ENCODE results near the gene BOD1L1. TPM values are rescaled to one million over a fixed set of nuclear protein-coding genes. Genes with fewer than 3 reads are reported as not detected.

The BOD1L1 gene
- total RNA-seq, 8 experiments from 2014 or later, result 32.6 to 157 (median 49.6) TPM

DNA sequence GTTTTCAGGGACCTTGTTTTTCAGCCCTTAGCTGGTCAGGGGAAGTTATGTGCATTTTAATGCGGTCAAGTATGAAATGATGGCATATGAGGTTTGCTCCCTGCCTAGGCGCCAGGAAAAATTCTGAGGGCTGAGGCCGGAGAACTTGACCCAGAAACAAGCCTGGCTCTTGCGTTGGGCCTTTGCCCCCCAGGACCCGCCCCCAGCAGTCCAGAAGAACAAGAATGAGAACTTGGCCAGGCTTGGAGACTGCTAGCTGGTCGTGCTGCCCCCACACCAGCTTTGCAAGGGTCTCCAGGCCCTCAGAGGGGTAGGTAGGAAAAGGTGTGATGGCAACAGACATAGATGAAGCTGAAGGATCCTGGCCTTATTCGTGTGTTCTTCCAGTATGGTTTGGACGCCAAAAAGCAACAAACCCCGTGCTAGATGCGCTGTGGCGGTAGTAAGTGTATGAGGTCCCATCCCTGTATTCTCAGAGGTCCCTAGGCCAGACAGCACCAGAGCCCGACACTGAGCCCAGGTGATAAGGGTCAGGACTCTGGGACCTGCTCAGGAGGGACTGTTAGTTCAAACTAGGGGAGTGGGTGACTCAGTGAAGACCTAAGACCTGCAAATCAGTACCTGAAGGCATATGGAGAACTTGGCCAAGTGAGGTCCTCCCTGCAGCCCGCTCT lies 93.7 kb downstream of the BOD1L1 start:
- WGBS, 10 experiments, result 0 to 60% (median 20%) methylated on average over 1 to 4 of the region's 13 CpGs; no CpG with 5 or more reads in 3 of the 10 experiments
- H3K4me3 ChIP-seq, result no peak overlapping the region
- H3K4me1 ChIP-seq (replicated peaks in 1 of 2), result peaks cover 5 to 19% of the 10 kb centered on the region in 2 donors
- no peak for ATAC-seq (replicated peaks in 6 of 8)
- no peak overlapping the region for H3K27ac ChIP-seq
- in situ Hi-C loops (cut with MboI; ENCODE audit: low pct_unique_long_range_greater_than_20kb in 2 of 9, low sequenced_read_pairs in 9 of 9, unreplicated experiment in 9 of 9), result loop anchor here in 7 of 9 experiments (25.0 kb wide), 3 partner anchors 672 to 797 kb away; no protein-coding TSS in a partner anchor

DNA sequence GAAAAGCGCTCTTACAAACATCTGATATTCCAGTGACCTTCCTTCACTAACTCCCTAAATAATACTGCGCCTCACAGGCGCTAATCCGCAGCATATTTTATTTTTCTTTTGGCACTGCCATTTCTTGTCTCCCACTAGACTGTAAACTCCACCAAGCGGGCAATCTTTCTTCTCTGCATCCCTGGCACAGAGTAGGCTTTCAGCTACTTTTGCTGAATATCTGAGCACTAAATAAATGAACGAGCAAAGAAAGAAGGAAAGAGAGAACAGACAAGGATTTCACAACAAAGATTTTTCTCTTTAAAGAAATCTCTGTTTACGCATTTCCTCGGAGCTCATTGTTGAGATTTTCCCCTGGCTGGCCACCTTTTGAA lies 95.9 kb downstream of the BOD1L1 start:
- no peak for ATAC-seq (replicated peaks in 6 of 8)
- in situ Hi-C loops (cut with MboI; ENCODE audit: low pct_unique_long_range_greater_than_20kb in 2 of 9, low sequenced_read_pairs in 9 of 9, unreplicated experiment in 9 of 9), result loop anchor here in 7 of 9 experiments (25.0 kb wide), 3 partner anchors 669 to 794 kb away; no protein-coding TSS in a partner anchor
- H3K27ac ChIP-seq, result no peak overlapping the region
- H3K4me3 ChIP-seq, result no peak overlapping the region
- peaks cover 5 to 19% of the 10 kb centered on the region in 2 donors for H3K4me1 ChIP-seq (replicated peaks in 1 of 2)
- WGBS, 10 experiments, result 16 to 100% (median 49%) methylated on average over 1 to 8 of the region's 8 CpGs

DNA sequence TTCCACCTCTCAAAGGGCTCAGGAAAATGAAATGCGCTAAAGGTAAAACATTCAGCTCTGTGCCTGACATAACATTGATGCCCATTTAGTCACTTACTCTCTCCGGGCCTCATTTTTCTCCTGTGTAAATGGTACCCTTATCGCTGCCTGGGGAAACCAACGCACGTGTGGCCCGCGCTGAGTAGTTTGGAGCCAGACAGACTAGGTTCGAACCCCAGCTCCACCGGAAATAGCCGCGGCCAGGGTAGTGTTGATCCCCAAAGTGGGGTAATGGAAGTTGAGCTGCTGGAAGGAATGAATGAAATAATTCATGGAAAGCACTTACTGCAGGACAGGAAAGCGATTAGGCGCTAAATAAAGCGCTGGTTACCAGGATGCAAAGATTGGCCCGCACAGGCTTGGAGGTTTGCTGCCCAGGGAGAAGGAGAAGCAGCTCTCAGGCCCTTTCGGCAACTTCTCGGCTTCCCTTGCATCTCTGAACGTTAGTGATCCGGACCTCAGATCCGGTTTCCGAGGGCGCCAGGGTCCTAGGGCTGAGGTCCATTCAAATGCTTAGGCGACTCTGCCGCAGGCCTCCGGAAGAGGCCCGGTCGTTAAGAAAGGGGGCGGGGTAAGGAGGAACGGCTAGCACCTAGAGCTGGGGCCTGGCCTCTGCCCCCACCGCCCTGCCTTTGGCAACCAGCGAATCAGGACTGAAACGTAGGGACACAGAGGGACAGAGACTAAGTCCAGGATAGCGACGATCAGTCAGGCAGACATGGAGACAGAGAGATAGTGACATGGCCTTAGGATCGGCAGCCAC lies 96.5 kb downstream of the BOD1L1 start:
- in situ Hi-C loops (cut with MboI; ENCODE audit: low pct_unique_long_range_greater_than_20kb in 2 of 9, low sequenced_read_pairs in 9 of 9, unreplicated experiment in 9 of 9), result loop anchor here in 7 of 9 experiments (25.0 kb wide), 3 partner anchors 669 to 794 kb away; no protein-coding TSS in a partner anchor

DNA sequence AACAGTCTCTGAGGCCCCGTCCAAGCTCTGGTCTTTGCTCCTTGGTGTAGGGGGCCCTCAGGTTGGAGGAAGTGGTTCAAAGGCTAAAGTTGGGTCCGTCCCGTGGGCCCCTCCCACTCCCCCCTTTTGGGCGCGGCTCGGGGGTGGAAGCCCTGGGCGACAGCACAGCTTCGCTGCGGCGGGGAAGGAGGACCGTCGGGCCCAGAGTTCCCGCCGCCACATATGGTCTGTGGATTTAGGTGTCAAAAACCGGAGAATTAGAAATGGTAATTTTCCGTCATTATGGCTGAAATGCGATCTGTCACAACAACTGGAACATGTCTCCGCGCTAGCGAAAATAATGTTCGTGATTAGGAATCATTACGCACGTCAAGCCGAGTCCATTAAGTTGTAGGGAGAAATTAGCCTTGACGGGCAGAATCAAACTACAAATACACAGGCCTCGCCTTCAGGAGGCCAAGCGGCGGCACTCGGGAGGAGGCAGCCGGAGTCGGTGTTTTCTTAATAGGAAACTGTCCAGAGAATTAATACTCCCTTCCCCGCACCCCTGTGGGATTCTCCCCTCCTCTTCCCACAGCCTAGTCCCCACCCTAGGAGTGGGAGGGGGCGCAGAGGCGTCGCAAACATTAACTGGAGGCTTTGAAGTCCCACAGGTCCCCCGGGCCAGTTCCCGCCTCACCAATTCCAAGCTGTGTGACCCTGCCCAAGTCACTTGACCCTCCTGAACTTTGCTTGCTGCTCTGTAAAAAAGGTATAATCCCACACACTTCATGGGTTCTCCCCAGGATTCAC lies 98.2 kb downstream of the BOD1L1 start:
- no peak for ATAC-seq (replicated peaks in 6 of 8)
- H3K27ac ChIP-seq, result no peak overlapping the region
- 6 to 43% (median 33%) methylated on average over 1 to 19 of the region's 37 CpGs; no CpG with 5 or more reads in 1 of the 10 experiments for WGBS, 10 experiments
- in situ Hi-C loops (cut with MboI; ENCODE audit: low pct_unique_long_range_greater_than_20kb in 2 of 9, low sequenced_read_pairs in 9 of 9, unreplicated experiment in 9 of 9), result loop anchor here in 7 of 9 experiments (25.0 kb wide), 3 partner anchors 667 to 792 kb away; no protein-coding TSS in a partner anchor
- H3K4me1 ChIP-seq (replicated peaks in 1 of 2), result peaks cover 0 to 13% of the 10 kb centered on the region in 2 donors
- no peak overlapping the region for H3K4me3 ChIP-seq

More for the DNA sequence above, 96.5 kb downstream of the BOD1L1 start:
- peaks cover 4 to 19% of the 10 kb centered on the region in 2 donors for H3K4me1 ChIP-seq (replicated peaks in 1 of 2)
- H3K27ac ChIP-seq, result no peak overlapping the region
- 13 to 80% (median 22%) methylated on average over 1 to 27 of the region's 35 CpGs; no CpG with 5 or more reads in 1 of the 10 experiments for WGBS, 10 experiments
- peak in 2 of 8 experiments; percentile 10 to 68 for ATAC-seq (replicated peaks in 6 of 8)
- H3K4me3 ChIP-seq, result no peak overlapping the region

DNA sequence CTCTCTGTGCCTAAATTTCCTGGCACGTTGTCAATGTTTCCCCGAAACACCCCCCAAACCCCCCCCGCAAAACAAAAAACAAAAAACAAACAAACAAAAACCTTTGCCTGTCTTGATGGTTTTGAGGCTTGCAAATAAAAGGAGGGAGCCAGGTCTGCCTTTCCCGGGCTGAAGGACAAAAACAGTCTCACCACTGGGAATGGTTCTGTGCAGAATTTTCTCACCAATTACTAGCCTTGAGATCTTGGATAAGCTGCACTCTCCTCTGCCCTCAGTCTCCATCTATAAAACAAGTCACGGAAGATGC lies 98.8 kb downstream of the BOD1L1 start:
- Histone ChIP-seq H3K27ac (no peak overlapping the region), H3K4me3 (no peak overlapping the region), H3K4me1 (replicated peaks in 1 of 2) (peaks cover 0 to 9% of the 10 kb centered on the region in 2 donors)
- WGBS, 10 experiments, result 0 to 30% (median 14%) methylated on average over 1 to 5 of the region's 5 CpGs; no CpG with 5 or more reads in 1 of the 10 experiments
- in situ Hi-C loops (cut with MboI; ENCODE audit: low pct_unique_long_range_greater_than_20kb in 2 of 9, low sequenced_read_pairs in 9 of 9, unreplicated experiment in 9 of 9), result loop anchor here in 7 of 9 experiments (25.0 kb wide), 3 partner anchors 666 to 791 kb away; no protein-coding TSS in a partner anchor
- no peak for ATAC-seq (replicated peaks in 6 of 8)

DNA sequence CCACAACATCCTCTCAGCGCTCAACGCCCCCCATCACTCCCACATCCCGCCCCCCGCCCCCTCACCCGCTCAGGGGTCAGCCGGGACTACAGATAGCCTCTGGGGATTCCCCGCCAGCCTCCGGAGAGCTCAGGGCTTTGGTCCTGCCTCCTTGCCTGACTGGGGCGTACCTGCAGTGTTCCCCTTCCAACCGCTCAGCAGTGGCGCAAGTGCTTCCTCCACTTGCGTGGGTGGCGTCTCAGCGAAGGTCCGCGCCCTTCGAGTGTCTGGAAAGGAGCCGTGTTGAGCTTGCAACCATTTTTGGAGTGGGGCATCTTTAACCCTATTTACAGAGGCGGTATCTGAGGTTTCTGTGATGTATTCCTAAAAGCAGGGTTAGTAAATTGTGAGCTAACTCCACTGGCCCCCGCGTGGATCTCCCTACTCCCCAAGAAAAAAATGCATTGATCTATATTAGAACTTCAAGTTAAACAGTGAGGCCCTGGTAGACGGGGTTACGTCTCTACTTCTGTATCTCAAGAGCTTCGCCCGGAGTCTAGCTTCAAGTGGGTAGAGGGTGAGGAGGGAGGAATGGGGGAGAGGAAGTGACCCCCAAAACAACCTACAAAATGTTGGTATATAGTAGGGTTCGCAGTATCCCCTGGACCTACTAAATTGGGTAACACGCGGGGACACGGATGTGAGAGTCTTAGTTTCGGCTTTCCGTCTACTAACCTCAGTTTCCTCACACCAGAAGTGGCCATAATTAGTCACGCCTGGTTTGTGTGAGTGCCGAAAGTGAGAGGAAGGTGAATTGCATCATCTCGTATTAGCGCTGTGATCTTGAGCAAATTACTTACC lies 99.3 kb downstream of the BOD1L1 start:
- no peak overlapping the region for H3K27ac ChIP-seq
- H3K4me3 ChIP-seq, result no peak overlapping the region
- in situ Hi-C loops (cut with MboI; ENCODE audit: low pct_unique_long_range_greater_than_20kb in 2 of 9, low sequenced_read_pairs in 9 of 9, unreplicated experiment in 9 of 9), result loop anchor here in 7 of 9 experiments (25.0 kb wide), 3 partner anchors 666 to 791 kb away; no protein-coding TSS in a partner anchor
- WGBS, 10 experiments, result 4 to 28% (median 16%) methylated on average over 3 to 14 of the region's 35 CpGs; no CpG with 5 or more reads in 1 of the 10 experiments
- peak in 4 of 8 experiments; percentile 38 to 48 (median 42) for ATAC-seq (replicated peaks in 6 of 8)
- H3K4me1 ChIP-seq (replicated peaks in 1 of 2), result peaks cover 0 to 9% of the 10 kb centered on the region in 2 donors

DNA sequence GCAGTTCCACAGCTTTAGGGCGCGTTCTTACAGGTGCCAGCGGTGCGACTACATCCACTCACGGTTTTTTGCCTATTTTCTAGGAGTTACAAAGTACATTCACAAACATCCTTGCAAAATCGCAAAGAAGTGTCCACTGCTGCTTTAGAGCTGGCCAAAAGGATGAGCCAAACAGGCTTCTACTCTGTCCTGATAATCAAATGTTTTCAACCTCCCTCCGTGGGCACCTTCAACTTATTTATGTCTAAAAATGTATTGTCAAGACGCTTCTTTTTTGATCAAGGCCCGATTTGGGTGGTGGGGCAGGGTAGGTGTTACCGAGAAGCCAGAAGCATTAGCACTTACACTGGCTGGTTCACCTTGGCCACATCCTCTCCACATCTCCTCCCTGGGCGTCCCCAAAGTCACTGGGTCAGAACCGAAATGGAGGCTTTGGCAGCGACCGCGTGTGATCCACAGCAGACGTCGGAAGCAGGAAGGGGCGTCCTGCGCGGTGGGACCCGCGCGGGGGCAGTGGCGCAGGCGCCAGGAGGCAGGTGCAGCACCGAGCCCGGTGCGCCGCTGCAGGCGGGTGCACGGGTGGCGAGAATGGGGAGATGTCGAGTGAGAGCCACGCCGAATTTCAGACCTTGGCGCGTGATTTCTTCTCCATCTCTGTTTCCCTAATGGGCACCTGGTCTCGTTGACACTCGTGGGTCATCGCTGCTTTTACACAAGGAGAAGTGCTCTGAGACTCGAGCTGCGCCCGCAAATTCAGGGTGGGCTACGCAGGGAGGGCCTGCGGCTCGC lies 100.1 kb downstream of the BOD1L1 start:
- Histone ChIP-seq H3K4me3 (no peak overlapping the region), H3K4me1 (replicated peaks in 1 of 2) (peaks cover 0 to 9% of the 10 kb centered on the region in 2 donors), H3K27ac (no peak overlapping the region)
- 1 to 33% (median 9%) methylated on average over 1 to 14 of the region's 46 CpGs; no CpG with 5 or more reads in 2 of the 10 experiments for WGBS, 10 experiments
- peak in 3 of 8 experiments; percentile 8 to 37 (median 23) for ATAC-seq (replicated peaks in 6 of 8)
- in situ Hi-C loops (cut with MboI; ENCODE audit: low pct_unique_long_range_greater_than_20kb in 2 of 9, low sequenced_read_pairs in 9 of 9, unreplicated experiment in 9 of 9), result loop anchor here in 7 of 9 experiments (25.0 kb wide), 3 partner anchors 665 to 790 kb away; no protein-coding TSS in a partner anchor

DNA sequence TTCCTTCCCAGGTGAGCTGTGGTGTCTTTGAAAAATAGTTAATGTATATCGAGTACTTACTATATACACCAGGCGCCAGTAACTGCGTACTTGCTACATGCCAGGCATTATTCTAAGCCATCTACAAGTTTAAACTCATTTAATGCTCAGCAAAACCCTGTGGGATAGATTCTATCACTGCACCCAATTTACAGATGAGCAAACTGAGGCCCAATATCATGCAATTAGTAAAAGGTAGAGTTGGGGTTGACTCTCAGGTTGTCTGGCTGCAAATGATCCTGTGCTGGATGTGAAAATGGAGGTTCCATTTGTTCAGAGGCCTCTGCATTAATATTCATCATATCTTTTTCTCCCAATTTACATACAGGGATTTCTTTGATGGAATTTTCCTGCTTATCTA lies 100.9 kb downstream of the BOD1L1 start:
- no peak overlapping the region for H3K27ac ChIP-seq
- peaks cover 0 to 8% of the 10 kb centered on the region in 2 donors for H3K4me1 ChIP-seq (replicated peaks in 1 of 2)
- in situ Hi-C loops (cut with MboI; ENCODE audit: low pct_unique_long_range_greater_than_20kb in 2 of 9, low sequenced_read_pairs in 9 of 9, unreplicated experiment in 9 of 9), result loop anchor here in 7 of 9 experiments (25.0 kb wide), 3 partner anchors 664 to 789 kb away; no protein-coding TSS in a partner anchor
- 20 to 80% (median 57%) methylated on average over 1 to 3 of the region's 3 CpGs; no CpG with 5 or more reads in 2 of the 10 experiments for WGBS, 10 experiments
- no peak for ATAC-seq (replicated peaks in 6 of 8)
- H3K4me3 ChIP-seq, result no peak overlapping the region

DNA sequence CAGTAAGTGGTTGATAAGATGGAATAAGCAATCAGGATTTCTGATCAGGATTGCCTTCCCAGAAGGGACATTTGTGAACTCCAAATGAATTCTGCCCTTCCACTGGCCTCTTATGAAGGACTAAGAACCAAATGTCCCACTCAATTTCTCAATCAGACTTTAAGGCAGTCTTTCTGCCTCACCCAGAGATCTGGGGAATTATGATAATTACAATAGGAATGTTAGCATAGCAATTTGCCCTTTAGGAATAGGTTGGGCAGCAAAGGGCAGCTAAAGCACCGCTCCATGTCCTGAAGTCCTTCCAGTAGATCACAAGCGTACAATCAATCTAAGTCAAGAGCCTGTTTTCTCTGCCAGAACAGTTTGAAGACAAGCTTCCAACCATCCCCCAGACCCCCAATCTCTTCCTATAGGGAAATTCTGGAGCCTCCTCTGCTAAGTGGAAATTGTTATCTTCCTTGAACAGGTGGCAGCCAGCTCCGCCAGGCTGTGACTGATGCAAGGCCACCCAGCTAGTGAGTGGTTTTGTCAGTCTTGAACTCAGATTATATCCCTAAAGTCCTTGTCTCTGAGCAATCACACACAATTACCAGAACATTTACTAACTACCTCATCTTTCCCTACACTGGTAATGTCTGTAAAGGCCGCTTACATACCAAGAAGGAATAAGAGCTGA lies 101.8 kb downstream of the BOD1L1 start:
- Histone ChIP-seq H3K4me3 (no peak overlapping the region), H3K4me1 (replicated peaks in 1 of 2) (no peaks in the 10 kb centered on the region), H3K27ac (no peak overlapping the region)
- ATAC-seq (replicated peaks in 6 of 8), result peak in 1 of 8 experiments; percentile 15
- in situ Hi-C loops (cut with MboI; ENCODE audit: low pct_unique_long_range_greater_than_20kb in 2 of 9, low sequenced_read_pairs in 9 of 9, unreplicated experiment in 9 of 9), result loop anchor here in 7 of 9 experiments (25.0 kb wide), 3 partner anchors 663 to 788 kb away; no protein-coding TSS in a partner anchor
- 7 to 90% (median 30%) methylated on average over 1 to 4 of the region's 4 CpGs; no CpG with 5 or more reads in 1 of the 10 experiments for WGBS, 10 experiments

DNA sequence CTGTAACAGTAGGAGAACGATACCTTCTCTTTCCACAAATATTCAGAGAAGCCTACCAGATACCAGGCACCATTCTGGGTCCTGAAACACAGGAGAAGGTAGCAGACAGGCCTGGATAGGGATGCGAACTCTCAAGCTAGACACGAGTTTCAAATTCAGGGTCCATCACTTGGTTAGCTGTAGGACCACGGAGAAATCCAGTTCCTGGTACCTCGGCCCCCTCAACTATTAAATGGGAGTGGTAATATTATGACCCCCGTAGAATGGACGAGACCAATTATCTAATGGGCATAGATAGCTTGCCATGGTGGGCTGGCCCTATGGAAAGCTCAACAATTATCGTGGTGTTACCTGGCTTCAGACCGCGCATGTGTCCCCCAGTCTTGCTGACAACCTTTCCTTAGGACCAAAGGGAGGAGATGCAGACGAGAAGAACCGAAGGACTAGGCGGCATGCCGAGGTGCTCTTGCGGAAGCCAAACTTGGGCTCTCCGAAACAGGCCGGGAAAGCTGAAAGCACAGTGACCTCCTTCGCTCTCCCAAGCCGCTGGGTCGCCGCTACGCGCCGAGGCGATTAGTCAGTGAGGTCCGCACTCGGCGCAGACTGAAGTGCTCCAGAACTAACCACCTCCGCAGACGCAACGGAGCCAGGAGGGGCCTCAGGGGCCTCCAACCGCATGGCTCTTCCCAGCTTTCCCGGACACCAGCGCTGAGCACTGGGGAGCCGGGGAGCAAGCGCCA lies 102.9 kb downstream of the BOD1L1 start:
- Histone ChIP-seq H3K4me3 (no peak overlapping the region), H3K27ac (no peak overlapping the region), H3K4me1 (replicated peaks in 1 of 2) (no peaks in the 10 kb centered on the region)
- in situ Hi-C loops (cut with MboI; ENCODE audit: low pct_unique_long_range_greater_than_20kb in 2 of 9, low sequenced_read_pairs in 9 of 9, unreplicated experiment in 9 of 9), result loop anchor here in 7 of 9 experiments (25.0 kb wide), 3 partner anchors 662 to 787 kb away; no protein-coding TSS in a partner anchor
- no peak for ATAC-seq (replicated peaks in 6 of 8)
- 18 to 60% (median 38%) methylated on average over 1 to 20 of the region's 36 CpGs; no CpG with 5 or more reads in 3 of the 10 experiments for WGBS, 10 experiments
